HL-60 (cell line): ENCODE results near the gene SH3BP1.
A peak's percentile ranks its signal among the peaks of the same experiment; 100 is the strongest.

Source experiments
- DNase-seq, 2 experiments: peaks; one replicate each; pipeline ENCODE4 v3.0.0-alpha.2; 2010 to 2020; ENCODE audit warnings: low read depth in 1 of 2, low spot score in 1 of 2
- H3K27ac ChIP-seq: fragments of 250-450 bp; sonication (Bioruptor Pico); replicated peaks from 2 replicates; pipeline ENCODE4 v1.5.1; 2020; ENCODE audit warnings: mild to moderate bottlenecking, moderate library complexity
- H3K27me3 ChIP-seq: fragments of 250-450 bp; sonication (Bioruptor Pico); 2 replicates; pipeline ENCODE4 v1.5.1; 2021; ENCODE audit warnings: mild to moderate bottlenecking, moderate library complexity; ENCODE audit not compliant: insufficient read depth, poor library complexity, severe bottlenecking
- H3K4me3 ChIP-seq: replicated peaks from 2 replicates; pipeline ENCODE4 v1.5.1; 2011; ENCODE audit warnings: mild to moderate bottlenecking, control low read depth, low read length; ENCODE audit not compliant: insufficient read depth
- GABPA ChIP-seq: IDR thresholded peaks from 2 replicates; pipeline ENCODE4 v1.6.1; 2012; ENCODE audit warnings: low read depth
- POLR2AphosphoS5 ChIP-seq: IDR thresholded peaks from 2 replicates; pipeline ENCODE4 v1.6.1; 2012; ENCODE audit warnings: low read depth
- SPI1 ChIP-seq: IDR thresholded peaks from 2 replicates; pipeline ENCODE4 v1.6.1; 2012; ENCODE audit warnings: low read depth, mild to moderate bottlenecking, borderline replicate concordance
- TF ChIP-seq, protein P1 (sequence below): IDR thresholded peaks from 2 replicates; pipeline ENCODE4 v1.6.1; 2012; ENCODE audit warnings: low read depth; ENCODE audit not compliant: insufficient replicate concordance
- TF ChIP-seq, protein P2 (sequence below): IDR thresholded peaks from one replicate; pipeline ENCODE4 v1.5.1; 2011; ENCODE audit warnings: low read length, control low read depth, inconsistent platforms; ENCODE audit not compliant: insufficient read depth

Gene SH3BP1

DNA sequence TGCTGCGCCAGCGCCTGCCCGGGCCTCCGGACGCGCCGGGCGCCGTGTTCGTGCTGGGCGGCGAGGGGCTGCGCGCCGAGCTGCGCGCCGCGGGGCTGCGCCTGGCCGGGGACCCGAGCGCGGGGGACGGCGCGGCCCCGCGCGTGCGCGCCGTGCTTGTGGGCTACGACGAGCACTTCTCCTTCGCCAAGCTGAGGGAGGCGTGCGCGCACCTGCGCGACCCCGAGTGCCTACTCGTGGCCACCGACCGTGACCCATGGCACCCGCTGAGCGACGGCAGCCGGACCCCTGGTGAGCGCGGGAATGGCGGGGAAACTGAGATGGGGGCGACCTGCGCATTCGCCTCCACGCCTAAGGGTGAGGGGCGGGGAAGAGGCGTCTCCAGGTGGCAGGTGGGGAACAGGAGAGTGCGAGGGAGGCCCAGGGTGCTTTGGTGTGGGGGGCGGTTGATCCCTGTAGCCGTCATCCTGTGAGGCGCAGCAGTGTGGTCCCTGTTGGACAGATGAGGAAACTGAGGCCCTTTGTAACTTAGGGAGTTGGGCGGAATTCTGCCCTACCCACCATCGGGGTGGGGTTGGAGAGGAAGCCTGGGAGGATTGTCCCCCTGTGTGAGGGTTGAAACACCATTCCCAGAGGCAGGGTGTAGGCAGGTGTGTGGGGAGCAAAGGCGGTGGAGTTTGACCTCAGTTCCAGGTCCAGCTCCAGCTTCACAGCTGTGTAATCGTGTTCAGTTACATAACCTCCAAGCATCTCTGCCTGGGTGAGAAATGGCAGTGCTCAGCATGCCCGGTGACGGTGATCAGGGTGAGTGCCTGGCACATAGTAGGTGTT is 19.8 kb downstream of the SH3BP1 start:
- Histone ChIP-seq H3K4me3 (peak overlapping the region; percentile 92), H3K27ac (peak overlapping the region; percentile 57), H3K27me3 (no peaks in the 10 kb centered on the region)
- DNase-seq, result peak in 1 of 2 experiments; percentile 50
- TF ChIP-seq, protein P1, sequence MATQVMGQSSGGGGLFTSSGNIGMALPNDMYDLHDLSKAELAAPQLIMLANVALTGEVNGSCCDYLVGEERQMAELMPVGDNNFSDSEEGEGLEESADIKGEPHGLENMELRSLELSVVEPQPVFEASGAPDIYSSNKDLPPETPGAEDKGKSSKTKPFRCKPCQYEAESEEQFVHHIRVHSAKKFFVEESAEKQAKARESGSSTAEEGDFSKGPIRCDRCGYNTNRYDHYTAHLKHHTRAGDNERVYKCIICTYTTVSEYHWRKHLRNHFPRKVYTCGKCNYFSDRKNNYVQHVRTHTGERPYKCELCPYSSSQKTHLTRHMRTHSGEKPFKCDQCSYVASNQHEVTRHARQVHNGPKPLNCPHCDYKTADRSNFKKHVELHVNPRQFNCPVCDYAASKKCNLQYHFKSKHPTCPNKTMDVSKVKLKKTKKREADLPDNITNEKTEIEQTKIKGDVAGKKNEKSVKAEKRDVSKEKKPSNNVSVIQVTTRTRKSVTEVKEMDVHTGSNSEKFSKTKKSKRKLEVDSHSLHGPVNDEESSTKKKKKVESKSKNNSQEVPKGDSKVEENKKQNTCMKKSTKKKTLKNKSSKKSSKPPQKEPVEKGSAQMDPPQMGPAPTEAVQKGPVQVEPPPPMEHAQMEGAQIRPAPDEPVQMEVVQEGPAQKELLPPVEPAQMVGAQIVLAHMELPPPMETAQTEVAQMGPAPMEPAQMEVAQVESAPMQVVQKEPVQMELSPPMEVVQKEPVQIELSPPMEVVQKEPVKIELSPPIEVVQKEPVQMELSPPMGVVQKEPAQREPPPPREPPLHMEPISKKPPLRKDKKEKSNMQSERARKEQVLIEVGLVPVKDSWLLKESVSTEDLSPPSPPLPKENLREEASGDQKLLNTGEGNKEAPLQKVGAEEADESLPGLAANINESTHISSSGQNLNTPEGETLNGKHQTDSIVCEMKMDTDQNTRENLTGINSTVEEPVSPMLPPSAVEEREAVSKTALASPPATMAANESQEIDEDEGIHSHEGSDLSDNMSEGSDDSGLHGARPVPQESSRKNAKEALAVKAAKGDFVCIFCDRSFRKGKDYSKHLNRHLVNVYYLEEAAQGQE, result no peak
- peak; percentile 9; the same call in 1 of the 2 replicates for TF ChIP-seq SPI1
- TF ChIP-seq, protein P2, sequence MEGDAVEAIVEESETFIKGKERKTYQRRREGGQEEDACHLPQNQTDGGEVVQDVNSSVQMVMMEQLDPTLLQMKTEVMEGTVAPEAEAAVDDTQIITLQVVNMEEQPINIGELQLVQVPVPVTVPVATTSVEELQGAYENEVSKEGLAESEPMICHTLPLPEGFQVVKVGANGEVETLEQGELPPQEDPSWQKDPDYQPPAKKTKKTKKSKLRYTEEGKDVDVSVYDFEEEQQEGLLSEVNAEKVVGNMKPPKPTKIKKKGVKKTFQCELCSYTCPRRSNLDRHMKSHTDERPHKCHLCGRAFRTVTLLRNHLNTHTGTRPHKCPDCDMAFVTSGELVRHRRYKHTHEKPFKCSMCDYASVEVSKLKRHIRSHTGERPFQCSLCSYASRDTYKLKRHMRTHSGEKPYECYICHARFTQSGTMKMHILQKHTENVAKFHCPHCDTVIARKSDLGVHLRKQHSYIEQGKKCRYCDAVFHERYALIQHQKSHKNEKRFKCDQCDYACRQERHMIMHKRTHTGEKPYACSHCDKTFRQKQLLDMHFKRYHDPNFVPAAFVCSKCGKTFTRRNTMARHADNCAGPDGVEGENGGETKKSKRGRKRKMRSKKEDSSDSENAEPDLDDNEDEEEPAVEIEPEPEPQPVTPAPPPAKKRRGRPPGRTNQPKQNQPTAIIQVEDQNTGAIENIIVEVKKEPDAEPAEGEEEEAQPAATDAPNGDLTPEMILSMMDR, result no peak
- peak; percentile 32; the same call in 1 of the 2 replicates for TF ChIP-seq POLR2AphosphoS5
- no peak for TF ChIP-seq GABPA

DNA sequence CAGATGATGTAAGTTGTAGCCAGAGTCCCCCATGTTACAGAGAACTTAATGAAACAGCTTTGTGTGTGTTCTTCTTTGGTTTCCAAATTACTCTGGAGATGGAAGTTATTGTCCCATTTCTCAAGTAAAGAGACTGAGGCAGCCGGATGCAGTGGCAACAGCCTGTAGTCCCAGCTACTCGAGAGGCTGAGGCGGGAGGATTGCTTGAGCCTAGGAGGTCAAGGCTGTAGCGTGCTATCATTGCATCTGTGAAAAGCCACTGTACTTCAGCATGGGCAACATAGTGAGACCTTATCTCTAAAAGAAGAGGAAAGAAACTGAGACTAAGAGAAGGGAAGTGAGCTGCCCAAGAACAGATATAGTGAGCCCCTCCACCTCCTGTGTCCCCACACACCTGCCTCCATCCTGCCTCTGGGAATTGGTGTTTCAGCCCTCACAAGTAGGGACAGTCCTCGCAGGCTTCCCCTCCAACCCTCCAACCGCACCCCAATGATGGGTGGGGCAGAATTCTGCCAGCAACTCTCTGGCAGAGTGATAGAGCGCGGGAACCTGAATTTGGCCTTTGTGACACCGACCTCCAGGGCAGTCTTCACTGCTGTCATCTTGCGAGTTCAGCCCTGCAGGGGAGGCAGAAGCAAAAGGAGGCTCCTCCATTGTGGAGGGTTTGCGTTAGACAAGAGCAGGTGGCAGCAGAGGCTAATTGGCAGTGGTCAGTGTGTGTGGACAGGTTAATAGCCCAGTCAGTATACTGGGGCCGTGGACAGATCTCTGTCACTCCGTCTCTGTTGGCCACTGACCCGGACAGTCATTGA is 20.6 kb downstream of the SH3BP1 start:
- H3K27me3 ChIP-seq, result no peaks in the 10 kb centered on the region
- no peak overlapping the region for H3K27ac ChIP-seq
- peak overlapping the region; percentile 92 for H3K4me3 ChIP-seq
- DNase-seq, result no peak
- TF ChIP-seq, protein P2, result no peak

DNA sequence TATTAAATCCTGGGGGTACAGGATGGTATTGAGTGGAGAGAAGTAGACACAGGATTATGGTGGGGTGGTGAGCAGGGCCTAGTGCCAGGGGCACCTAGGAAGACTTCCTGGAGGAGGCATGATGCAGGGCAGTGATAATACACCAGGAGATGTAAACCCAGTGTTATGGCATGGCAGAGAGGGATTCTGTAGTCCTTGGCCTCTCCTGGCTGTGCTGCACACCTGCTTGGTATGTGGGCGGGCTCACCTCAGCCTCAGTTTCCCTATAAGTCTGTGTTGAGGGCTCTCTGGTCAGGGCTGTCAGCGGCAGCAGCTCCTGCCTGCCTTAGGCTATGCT is 21.2 kb downstream of the SH3BP1 start:
- TF ChIP-seq GABPA, result no peak
- TF ChIP-seq, protein P2, result no peak
- TF ChIP-seq SPI1, result no peak
- Histone ChIP-seq H3K27ac (no peak overlapping the region), H3K4me3 (peak overlapping the region; percentile 92), H3K27me3 (no peaks in the 10 kb centered on the region)
- DNase-seq, result no peak

DNA sequence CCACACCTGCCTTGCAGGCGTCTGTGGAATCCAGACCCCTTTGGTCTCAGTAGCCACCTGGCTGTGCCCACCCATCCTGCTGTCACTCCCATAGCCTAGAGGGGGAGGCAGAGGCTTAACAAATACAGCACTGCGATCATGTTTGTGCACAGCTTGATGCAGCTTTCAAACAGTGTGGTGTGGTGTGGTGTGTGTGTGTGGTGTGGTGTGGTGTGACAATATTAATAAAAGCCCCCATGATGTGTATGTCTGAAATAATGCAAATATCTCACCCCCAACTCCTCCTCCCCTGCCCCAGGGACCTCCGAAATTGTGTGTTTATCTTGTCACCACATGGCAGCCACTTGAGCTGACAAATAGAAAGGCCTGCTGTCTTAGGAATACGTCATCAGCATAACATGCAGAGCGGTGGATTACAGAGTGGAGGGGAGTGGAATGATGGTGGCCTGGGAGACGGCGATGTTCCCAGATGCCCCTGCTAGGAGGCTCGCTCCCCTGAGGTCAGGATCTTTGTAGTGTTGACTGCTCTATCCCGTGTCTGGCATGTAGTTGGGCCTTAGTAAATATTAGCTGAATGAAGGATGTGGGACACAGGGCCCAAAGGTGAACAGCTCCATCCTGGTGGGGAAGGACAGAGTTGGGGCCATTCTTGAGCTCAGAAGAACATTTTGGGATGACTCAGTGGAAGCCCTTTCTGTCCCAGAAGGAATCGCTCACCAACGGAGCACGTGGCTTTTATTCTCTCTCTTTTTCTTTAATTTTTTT is 21.9 kb downstream of the SH3BP1 start:
- TF ChIP-seq GABPA, result no peak
- TF ChIP-seq, protein P2, result peak; percentile 27
- no peak for DNase-seq
- Histone ChIP-seq H3K4me3 (peak overlapping the region; percentile 92), H3K27ac (no peak overlapping the region), H3K27me3 (no peaks in the 10 kb centered on the region)
